Activated naive CD4-positive, alpha-beta T cell (primary cell): Measurements from ENCODE around the gene BAG3.
"Not testable (repeated sequence)": the region's sequence is repeated elsewhere in the genome, so short reads cannot be mapped to it uniquely, and the experiment has no call there.

ENCODE experiments used
- DNase-seq, 4 experiments: peaks; one replicate each; lab custom pipeline; 2025; lab: John Stamatoyannopoulos, UW

BAG3 gene

DNA sequence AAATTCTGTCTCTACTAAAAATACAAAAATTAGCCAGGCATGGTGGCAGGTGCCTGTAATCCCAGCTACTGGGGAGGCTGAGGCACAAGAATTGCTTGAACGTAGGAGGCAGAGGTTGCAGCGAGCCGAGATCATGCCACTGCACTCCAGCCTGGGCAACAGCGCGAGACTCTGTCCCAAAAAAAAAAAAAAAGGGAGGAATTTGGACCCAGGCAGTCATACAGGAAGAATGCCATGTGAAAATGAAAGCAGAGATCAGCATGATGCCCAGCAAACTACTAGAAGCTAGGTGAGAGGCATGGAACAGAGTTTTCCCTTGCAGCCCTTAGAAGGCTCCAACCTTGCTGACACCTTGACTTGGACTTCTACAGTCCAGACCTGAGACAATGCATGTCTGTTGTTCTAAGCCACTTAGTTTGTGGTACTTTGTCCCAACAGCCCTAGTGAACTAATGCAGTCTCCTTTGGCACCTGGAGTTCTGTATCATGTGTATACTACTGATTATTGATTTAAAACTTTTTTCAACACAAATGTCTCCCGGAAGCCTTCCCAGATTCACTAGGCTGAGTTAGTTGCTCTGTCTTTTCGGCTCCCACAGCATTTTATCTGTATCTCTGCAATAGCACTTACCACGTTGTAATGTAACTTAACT, 10.2 kb upstream of the BAG3 start:
- DNase-seq = no peak

GRCh38 chr10:119642556-119643111, 8.5 kb upstream of the BAG3 start:
- DNase-seq = no peak

- no peak for DNase-seq
Observed at GRCh38 chr10:119643306-119644204, 7.6 kb upstream of the BAG3 start.

GRCh38 chr10:119644205-119644814, 6.9 kb upstream of the BAG3 start:
- DNase-seq = no peak

GRCh38 chr10:119644994-119645393, 6.2 kb upstream of the BAG3 start:
- DNase-seq = no peak

- no peak for DNase-seq
Observed at GRCh38 chr10:119650062-119650461, 1.1 kb upstream of the BAG3 start.

- peak; percentile 6 to 36 (median 12) for DNase-seq
Observed at GRCh38 chr10:119651514-119652360, 557 bp downstream of the BAG3 start.

- DNase-seq = no peak
Observed at GRCh38 chr10:119652361-119652730, 1.2 kb downstream of the BAG3 start.

GRCh38 chr10:119653209-119653608, 2.0 kb downstream of the BAG3 start:
- DNase-seq = no peak

DNA sequence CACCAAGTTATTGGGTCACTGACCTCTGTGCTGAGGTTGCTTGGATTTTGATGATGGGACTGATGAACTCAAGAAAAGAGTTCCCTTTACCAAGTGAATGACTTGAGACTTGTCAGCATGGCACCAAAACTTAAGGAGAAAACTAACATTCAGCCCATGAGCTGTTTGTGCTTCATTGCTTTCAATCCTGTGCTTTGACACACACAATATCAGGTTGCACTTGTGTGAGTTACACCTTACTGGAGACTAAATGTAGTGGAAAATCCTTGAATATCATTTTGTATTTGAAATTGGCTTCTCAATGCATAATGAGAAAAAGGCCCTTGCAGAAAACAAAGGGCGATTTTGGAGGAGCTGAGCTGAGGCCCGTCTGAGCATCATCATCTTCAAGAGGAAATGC, 2.7 kb downstream of the BAG3 start:
- DNase-seq = no peak

DNA sequence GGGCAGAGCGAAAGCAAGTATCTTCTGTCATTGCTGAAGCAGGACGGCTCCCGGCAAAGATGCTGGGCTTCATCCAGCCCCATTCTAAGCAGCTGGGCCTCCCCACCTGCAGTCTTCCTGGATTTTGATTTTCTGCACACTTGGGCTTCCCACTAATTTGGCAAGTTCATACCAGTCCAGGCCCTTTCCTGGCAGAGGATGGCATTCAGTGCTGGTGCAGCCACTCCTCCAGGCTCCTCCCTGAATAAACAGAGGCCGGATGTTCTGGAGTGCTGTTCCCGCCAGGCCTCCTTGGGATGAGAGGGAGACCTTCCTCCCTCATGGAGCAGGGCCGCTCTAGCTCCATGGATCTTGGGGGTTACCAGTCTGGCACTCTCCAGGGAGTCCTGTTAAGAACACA, 3.4 kb downstream of the BAG3 start:
- no peak for DNase-seq

DNA sequence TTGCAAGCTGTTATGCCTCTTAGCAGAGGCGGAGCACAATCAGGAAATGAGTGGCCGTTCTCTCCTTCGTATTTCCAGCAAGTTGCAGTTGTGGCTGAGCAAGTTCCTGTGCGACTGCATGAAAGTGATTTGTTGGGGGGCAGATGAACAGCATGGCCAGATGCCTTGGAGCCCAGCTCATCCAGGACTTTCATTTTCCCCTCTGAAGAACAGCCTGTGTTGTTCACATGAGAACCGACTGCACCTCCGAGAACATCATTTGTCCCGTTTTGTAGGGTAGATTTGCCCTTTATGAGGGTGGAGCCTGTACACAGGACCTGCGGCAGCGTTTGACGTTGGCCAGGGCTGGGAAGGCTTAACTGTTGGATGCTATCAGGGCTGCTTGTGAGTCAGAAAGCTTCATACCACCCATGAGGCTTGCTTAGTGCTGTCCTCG, 4.4 kb downstream of the BAG3 start:
- peak in 3 of 4 experiments; percentile 6 to 36 (median 11) for DNase-seq

GRCh38 chr10:119656760-119657159, 5.6 kb downstream of the BAG3 start:
- no peak for DNase-seq

DNA sequence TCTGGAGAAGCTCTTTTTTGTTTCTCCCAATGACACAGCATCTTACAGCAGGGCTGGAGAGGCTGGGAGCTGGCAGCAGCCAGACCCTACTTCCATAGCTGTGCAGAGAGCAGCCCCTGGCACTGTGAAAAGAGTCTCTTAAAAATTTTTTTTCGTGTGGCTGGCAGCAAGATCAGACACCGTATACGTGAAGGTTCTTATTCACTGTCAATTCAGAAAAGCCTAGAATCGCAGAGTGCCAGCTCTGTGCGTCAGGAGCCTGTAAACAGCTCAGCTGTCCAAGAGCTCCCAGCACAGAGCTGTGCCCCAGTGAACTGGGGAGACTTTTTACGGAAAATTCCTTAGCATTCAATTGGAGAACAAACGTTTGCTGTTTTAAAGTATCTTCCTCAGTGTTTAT, 6.5 kb downstream of the BAG3 start:
- no peak for DNase-seq

DNA sequence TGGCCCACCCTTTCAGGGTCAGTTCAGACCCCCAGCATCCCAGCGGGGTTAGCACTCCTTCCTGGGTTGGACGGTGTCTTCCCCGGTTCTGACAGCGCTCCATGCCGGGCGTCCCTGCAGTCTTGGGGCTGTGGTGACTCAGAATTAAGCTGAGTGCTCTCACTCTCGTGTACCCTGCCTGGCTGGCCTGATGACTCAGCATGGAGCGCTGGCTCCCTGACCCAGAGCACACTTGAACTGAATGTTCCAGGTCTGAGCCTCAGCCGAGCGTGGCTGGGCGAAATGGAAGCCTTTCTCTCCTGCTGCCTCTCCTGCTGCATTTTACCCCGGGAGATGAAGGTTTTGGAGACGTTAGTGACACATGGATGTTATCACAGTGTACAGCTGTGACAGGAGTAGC, 7.1 kb downstream of the BAG3 start:
- DNase-seq = no peak

DNA sequence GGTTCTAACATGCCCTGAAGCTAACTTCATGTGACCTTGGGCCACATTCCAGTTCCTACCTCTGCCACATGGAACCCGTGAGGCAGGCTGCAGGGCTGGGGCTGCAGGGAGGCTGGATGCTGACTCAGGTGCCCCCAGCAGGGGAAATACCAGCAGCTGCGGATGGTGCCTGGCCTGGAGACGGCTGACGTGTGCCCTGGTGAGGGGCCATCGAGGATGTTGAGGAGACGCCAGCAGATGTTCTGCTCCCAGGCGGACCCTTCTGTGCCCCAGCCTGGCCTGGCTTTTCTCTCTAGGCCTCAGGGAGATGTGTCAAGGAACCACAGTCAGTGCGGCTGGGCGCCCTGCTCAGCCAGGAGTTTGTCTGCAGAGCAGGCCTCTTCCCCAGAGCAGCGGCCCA, 8.8 kb downstream of the BAG3 start:
- no peak for DNase-seq

DNA sequence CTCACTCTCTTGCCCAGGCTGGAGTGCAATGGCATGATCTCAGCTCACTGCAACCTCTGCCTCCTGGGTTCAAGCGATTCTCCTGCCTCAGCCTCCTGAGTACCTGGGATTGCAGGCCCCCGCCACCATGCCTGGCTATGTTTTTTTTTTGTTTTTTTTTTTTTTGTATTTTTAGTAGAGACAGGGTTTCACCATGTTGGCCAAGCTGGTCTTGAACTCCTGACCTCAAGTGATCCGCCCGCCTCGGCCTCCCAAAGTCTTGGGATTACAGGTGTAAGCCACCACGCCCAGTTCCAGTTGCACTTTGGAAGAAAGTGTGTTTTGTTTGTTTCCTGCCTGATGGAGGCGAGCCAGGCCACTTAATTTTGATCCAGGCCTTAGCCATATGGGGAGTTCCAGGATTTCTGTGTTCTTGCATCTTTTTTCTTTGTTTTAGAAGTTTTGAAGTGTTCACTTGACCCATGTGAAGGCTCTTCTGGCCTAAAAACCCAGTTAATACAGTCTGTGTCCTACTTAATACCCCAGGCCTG, 11.0 kb downstream of the BAG3 start:
- not testable (repeated sequence) for DNase-seq

DNA sequence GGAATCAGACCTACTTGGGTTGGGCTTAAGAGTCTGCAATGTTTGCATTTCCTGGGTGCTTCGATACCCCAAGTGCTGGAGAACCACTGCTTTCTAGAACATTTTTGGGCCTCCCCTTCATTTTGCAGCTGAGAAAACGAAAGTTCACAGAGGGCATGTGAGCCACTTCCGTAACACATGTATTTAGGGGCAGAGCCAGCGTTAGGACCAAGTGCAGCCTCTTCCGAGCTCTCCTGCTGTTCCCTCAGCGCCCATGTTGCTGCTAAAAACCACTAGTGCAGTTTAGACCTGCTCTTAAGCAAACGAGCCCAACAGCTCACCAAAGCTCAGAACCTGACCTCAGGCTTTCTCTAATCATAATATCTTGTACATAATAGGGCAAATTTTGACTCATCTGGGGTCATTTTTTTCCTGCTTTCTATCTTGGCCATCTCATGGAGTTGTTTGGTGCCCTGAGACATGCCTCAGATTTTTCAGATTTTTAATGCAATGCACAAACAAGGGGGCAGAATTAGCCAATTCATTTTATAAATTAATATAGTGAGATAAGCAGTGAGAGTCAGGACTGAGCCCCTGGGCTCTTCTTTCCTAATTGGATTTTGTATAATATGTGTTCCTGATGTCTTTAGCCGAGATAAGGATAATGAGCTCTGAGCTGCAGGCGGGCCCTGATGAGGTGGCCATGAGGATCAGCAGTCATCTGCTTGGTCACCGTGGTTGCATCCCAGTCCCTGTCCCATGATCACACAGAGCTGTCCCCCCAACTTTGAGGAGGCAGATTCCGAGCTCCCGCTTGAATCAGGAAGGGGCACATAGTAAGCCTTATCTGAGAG, 12.9 kb downstream of the BAG3 start:
- DNase-seq = no peak

DNA sequence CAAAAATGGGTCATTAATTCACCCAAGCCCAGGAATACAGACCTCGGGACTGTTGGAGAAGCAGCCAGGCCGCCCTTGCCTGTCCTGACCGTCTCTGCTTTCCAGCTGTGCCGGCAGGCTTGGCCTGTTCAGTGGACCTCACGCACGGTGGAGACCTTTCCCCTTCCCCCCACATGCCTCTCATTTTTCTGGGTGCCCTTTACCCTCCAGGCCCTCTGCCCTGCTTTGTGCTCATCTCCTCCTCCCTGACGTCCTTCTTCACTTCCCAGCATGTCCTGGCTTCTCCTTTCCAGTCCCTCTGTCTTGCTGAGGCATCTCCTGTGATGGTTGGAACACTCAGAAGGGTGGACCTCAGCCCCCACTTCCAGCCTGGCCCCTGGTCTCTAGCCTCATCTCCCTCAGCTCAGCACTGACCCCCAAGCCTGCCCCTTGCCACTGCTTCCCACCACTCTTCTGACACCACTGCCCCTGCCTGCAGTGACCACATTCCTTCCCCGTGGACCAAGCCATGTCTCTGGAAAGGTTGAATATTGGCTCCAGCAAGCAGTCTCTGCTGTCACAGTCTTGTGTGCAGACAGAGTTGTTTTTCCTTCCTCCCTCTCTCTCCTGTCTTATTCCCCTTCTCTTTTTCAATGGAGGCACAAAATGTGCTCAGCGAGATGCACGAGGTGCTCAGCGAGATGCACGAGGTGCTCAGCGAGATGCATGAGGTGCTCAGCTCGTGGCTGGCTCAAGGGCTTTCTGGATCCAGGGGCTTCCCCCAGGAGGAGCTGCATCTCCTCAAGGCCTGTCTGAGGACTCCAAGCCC, 14.9 kb downstream of the BAG3 start:
- DNase-seq = no peak

GRCh38 chr10:119666709-119667004, 15.5 kb downstream of the BAG3 start:
- no peak for DNase-seq
